ENCODE results near the gene TRIM17. TPM values are rescaled to one million over a fixed set of nuclear protein-coding genes. Genes with fewer than 3 reads are reported as not detected.

Gene TRIM17
- total and polyA plus RNA-seq, 9 of the 15 experiments (the other 6 are each of a cell fraction or from before 2014, with no cell fraction given): not detected

- TF ChIP-seq HMGN3 (IDR thresholded peaks at IDR 0.05; ENCODE audit: borderline replicate concordance, extremely low read depth, insufficient read length, low read depth, low read length) (peak; percentile 35), ZZZ3 (IDR thresholded peaks at IDR 0.05) (no peak), HMG20A (CRISPR knock-in tag; conservative IDR thresholded peaks at IDR 0.05) (no peak), CLOCK (CRISPR knock-in tag; IDR thresholded peaks at IDR 0.05; ENCODE audit: borderline replicate concordance) (peak; percentile 87; the same call in 1 of the 2 replicates), CBFA2T2 (conservative IDR thresholded peaks at IDR 0.05) (peak; percentile 94), NONO (IDR thresholded peaks at IDR 0.05; ENCODE audit: low read depth in 2 of 2, low read length in 1 of 2) (peak in 1 of 2 experiments; percentile 77; a peak in 1 of 4 replicates), ADNP (tag; IDR thresholded peaks at IDR 0.05) (no peak; the same call in 1 of the 2 replicates), KDM1A (IDR thresholded peaks at IDR 0.05) (peak; percentile 72 to 86), BRCA1 (IDR thresholded peaks at IDR 0.05) (no peak), BRCA1 (CRISPR knock-in tag; IDR thresholded peaks at IDR 0.05) (no peak), ZBTB2 (IDR thresholded peaks at IDR 0.05) (peak; percentile 79), ZFP1 (CRISPR knock-in tag; IDR thresholded peaks at IDR 0.05) (no peak), EGR1 (conservative IDR thresholded peaks at IDR 0.05) (peak; percentile 39), NCOA4 (IDR thresholded peaks at IDR 0.05; ENCODE audit: partially characterized antibody) (no peak), NBN (IDR thresholded peaks at IDR 0.05; ENCODE audit: low read depth) (0 out of 2 replicates have a peak, but pooled peaks have one; percentile 43), ZC3H4 (CRISPR knock-in tag; IDR thresholded peaks at IDR 0.05; ENCODE audit: borderline replicate concordance) (no peak), XRCC3 (IDR thresholded peaks at IDR 0.05) (no peak), MLLT1 (IDR thresholded peaks at IDR 0.05) (no peak; a peak in 1 of 4 replicates), HMGXB4 (CRISPR knock-in tag; IDR thresholded peaks at IDR 0.05) (no peak), TRIM28 (IDR thresholded peaks at IDR 0.05) (0 out of 2 replicates have a peak, but pooled peaks have one; percentile 59)
Measured at GRCh38 chr1:228368801-228369607, 47.7 kb downstream of the TRIM17 start (continued).

All from K562 (cell line).